Type B pancreatic cell (in vitro differentiated cells): ENCODE measurements around the gene RABGAP1L. TPM values are rescaled to one million over a fixed set of nuclear protein-coding genes. Genes with fewer than 3 reads are reported as not detected.

Experiments used
- DNase-seq: peaks from one replicate; pipeline ENCODE4 v3.0.0; 2021; ENCODE audit warnings: mixed read lengths; ENCODE audit not compliant: unreplicated experiment; ENCODE audit errors: extremely low spot score
- H3K27ac Mint-ChIP-seq: 2 replicates; pipeline ENCODE4 v1.8.0; 2021; ENCODE audit warnings: mild to moderate bottlenecking, mixed read lengths
- H3K27me3 Mint-ChIP-seq: 2 replicates; pipeline ENCODE4 v1.8.0; 2021; ENCODE audit warnings: mixed read lengths
- H3K36me3 Mint-ChIP-seq: 2 replicates; pipeline ENCODE4 v1.8.0; 2021; ENCODE audit warnings: mixed read lengths
- H3K4me1 Mint-ChIP-seq: one replicate; pipeline ENCODE4 v1.8.0; 2021; ENCODE audit warnings: mixed read lengths; ENCODE audit not compliant: unreplicated experiment
- H3K4me3 Mint-ChIP-seq: 2 replicates; pipeline ENCODE4 v1.8.0; 2021; ENCODE audit warnings: mild to moderate bottlenecking, mixed read lengths
- H3K9me3 Mint-ChIP-seq: 2 replicates; pipeline ENCODE4 v1.8.0; 2021; ENCODE audit warnings: mixed read lengths
- total RNA-seq: library from RNA; stranded (reverse); gene quantifications from 2 replicates; pipeline ENCODE4 v1.2.1, GENCODE V29; 2021; ENCODE audit warnings: low replicate concordance
- TF ChIP-seq, protein P1 (sequence below): fragments of 200-600 bp; sonication (generic); conservative IDR thresholded peaks from 2 replicates; pipeline ENCODE4 v1.5.0; 2021; ENCODE audit warnings: antibody characterized with exemption, mild to moderate bottlenecking

RABGAP1L gene
- total RNA-seq, 1 donor from 2014 or later: 35.6 TPM

DNA sequence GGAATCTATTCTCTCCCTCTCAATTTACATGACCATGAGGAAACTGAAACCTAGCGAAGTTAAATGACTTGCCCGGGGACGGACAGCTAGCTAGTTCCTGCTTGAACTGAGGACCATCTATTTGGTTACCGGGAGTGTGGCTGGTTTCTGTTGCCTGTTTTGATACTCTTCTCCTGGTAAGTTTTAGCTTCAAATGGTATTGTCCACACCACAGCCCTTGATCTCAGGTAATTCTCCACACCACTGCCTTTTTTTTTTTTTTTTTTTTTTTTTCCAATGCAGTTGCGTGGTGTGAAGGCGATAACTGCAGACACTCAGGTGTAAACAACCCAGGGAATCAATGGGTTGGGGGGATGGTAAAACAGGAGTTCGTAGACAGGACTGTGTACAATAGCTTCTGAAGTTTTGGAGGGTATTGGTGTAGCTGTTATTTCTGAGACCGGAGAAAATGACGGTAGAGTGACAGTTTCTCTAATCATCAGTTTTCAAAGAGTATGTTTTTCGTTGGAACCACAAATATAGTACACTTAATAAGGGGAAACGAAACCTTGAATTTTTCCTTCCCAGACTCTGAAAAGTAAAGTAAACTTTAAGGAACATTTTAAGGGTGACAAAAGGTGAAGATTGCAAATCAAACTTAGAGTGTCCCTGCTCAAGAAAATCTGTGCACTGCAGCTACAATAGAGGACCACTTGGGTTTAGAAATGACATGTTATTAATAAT is 715.2 kb downstream of the RABGAP1L start:
- Mint-ChIP-seq H3K4me1 (peaks cover 20% of the 10 kb centered on the region), H3K4me3 (peak overlapping the region; percentile 91), H3K27ac (peak overlapping the region; percentile 97), H3K36me3 (no peaks in the 10 kb centered on the region), H3K9me3 (no peaks in the 10 kb centered on the region), H3K27me3 (no peaks in the 10 kb centered on the region)
- no peak for DNase-seq
- TF ChIP-seq, protein P1, sequence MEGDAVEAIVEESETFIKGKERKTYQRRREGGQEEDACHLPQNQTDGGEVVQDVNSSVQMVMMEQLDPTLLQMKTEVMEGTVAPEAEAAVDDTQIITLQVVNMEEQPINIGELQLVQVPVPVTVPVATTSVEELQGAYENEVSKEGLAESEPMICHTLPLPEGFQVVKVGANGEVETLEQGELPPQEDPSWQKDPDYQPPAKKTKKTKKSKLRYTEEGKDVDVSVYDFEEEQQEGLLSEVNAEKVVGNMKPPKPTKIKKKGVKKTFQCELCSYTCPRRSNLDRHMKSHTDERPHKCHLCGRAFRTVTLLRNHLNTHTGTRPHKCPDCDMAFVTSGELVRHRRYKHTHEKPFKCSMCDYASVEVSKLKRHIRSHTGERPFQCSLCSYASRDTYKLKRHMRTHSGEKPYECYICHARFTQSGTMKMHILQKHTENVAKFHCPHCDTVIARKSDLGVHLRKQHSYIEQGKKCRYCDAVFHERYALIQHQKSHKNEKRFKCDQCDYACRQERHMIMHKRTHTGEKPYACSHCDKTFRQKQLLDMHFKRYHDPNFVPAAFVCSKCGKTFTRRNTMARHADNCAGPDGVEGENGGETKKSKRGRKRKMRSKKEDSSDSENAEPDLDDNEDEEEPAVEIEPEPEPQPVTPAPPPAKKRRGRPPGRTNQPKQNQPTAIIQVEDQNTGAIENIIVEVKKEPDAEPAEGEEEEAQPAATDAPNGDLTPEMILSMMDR: no peak

DNA sequence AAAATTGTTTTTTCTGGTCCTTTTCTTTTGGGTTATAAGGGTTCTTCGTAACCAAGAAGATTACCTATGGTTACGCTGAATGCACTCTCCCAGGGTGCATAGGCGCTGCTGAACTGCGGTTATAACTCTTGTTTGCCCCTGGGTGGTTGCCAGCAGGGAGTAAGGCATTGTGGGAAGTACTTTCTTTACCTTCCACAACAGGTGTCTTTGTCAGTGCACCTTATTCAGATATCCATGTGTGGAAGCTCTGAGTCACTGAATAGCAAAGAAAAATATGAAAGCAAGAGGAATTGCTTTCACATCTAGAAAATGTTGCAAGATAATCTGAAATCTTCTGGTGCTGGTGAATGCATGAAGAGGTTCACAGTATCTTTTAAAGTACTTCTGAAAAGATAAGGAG is 716.0 kb downstream of the RABGAP1L start:
- Mint-ChIP-seq H3K36me3 (no peaks in the 10 kb centered on the region), H3K27me3 (no peaks in the 10 kb centered on the region), H3K4me1 (peaks cover 20% of the 10 kb centered on the region), H3K9me3 (no peaks in the 10 kb centered on the region), H3K27ac (peak overlapping the region; percentile 97), H3K4me3 (peak overlapping the region; percentile 91)
- no peak for DNase-seq
- TF ChIP-seq, protein P1: no peak

DNA sequence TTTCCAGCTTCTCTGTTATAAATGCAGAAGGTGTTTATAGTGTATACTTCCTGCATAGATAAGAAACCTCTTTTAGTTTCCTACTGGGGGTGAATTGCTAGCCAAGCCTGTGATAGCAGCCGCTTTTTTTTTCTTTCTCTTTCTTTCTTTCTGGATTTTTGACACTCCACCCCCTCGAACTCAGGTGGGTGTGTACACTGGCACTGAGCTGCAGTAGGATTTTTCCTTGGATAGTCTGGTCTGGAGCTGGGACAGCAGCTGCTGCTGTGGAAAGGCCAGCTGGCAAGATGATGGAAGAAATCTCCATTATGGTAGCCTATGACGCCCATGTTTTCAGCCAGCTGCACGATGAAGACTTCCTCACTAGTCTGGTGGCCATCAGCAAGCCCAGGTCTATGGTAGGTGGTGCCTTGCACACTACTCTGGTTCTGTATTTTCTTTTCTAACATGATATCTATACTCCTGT is 717.9 kb downstream of the RABGAP1L start:
- Mint-ChIP-seq H3K4me3 (peak overlapping the region; percentile 91), H3K27ac (peak overlapping the region; percentile 79), H3K36me3 (no peaks in the 10 kb centered on the region), H3K4me1 (peaks cover 16% of the 10 kb centered on the region), H3K9me3 (no peaks in the 10 kb centered on the region), H3K27me3 (no peaks in the 10 kb centered on the region)
- no peak for DNase-seq
- TF ChIP-seq, protein P1: no peak

DNA sequence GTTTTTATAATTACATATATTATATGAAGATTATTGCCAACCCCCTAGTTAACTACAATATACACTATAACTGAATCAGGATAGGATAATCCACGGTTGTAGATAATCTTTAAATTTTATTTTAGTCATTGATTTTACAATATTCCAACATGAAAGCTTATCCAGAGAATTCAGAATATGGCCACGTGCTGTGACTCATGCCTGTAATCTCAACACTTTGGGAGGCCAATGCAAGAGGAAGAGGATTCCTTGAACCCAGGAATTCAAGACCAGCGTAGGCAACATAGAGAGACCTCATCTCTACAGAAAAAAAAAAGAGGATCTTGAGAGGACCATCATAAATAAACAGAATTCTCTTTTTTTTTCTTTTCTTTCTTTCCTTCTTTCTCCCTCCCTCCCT is 720.9 kb downstream of the RABGAP1L start:
- Mint-ChIP-seq H3K4me3 (no peak overlapping the region), H3K36me3 (no peaks in the 10 kb centered on the region), H3K27me3 (no peaks in the 10 kb centered on the region), H3K4me1 (peaks cover 8% of the 10 kb centered on the region), H3K9me3 (no peaks in the 10 kb centered on the region), H3K27ac (no peak overlapping the region)
- no peak for DNase-seq
- TF ChIP-seq, protein P1: no peak

DNA sequence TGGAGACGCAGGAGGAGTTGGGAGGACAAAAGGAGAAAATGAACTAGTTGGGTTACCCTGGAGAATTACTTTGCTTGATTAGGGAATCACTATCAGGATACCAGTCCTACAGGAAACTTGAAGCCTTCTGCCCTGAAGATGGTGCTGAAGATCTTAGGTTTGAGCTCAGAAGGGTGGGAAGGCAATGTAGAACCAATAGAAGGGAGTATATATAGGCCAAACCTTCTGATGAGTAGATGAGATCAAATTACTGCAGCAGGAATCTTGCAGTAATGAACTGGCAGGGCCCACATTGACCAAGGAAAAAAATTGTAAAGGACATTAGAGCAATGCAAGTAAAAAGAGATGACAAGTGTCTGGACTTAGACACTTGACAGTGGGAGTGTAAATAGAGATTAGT is 724.1 kb downstream of the RABGAP1L start:
- Mint-ChIP-seq H3K27me3 (no peaks in the 10 kb centered on the region), H3K9me3 (no peaks in the 10 kb centered on the region), H3K4me1 (no peaks in the 10 kb centered on the region), H3K36me3 (no peaks in the 10 kb centered on the region), H3K27ac (no peak overlapping the region), H3K4me3 (no peak overlapping the region)
- TF ChIP-seq, protein P1: no peak
- DNase-seq: no peak
